ENCODE data around the gene UGGT1. TPM values are rescaled to one million over a fixed set of nuclear protein-coding genes. Genes with fewer than 3 reads are reported as not detected.

The UGGT1 gene
- total RNA-seq, 1 experiment from 2014 or later = 55.9 TPM

- no CpG with 5 or more reads among the region's 6 CpGs for WGBS (ENCODE audit: extremely low coverage, insufficient read length, low lambda C conversion rate)
- H3K23ac ChIP-seq (ENCODE audit: insufficient read length, low read depth, low read length) = no peak overlapping the region
- H3K9ac ChIP-seq (ENCODE audit: extremely low read depth, insufficient read length, low read length) = no peak overlapping the region
- Mint-ChIP-seq H3K4me3 (no peak overlapping the region; a peak in 1 of 5 replicates), H3K36me3 (ENCODE audit: insufficient read depth in 1 of 3, low read depth in 3 of 3) (peaks cover 26 to 81% (median 73%) of the 10 kb centered on the region in 3 experiments; a peak in 6 of 7 replicates), H3K9me3 (no peaks in the 10 kb centered on the region), H3K4me1 (peaks cover 2 to 7% of the 10 kb centered on the region in 2 experiments; a peak in 3 of 4 replicates), H3K27ac (no peak overlapping the region; a peak in 1 of 7 replicates), H3K27me3 (ENCODE audit: low read depth) (no peaks in the 10 kb centered on the region)
- H3K4me2 ChIP-seq (ENCODE audit: insufficient read depth, insufficient read length, low read length) = no peak overlapping the region
- no peaks in the 10 kb centered on the region for H4K20me1 ChIP-seq (ENCODE audit: control insufficient read depth, insufficient read depth, insufficient read length)
- H3K14ac ChIP-seq (ENCODE audit: insufficient read depth, low read length) = no peak overlapping the region
- TF ChIP-seq CTCF (conservative IDR thresholded peaks at IDR 0.05) = no peak
- no peak overlapping the region for H2BK15ac ChIP-seq (ENCODE audit: low read depth, low read length)
- no peak overlapping the region for H4K5ac ChIP-seq (ENCODE audit: insufficient read length, low read depth, low read length)
- no peak overlapping the region for H3K4ac ChIP-seq (ENCODE audit: low read depth, low read length)
- no peaks in the 10 kb centered on the region for H3K4me1 ChIP-seq (ENCODE audit: insufficient read depth, low read length)
- no peak overlapping the region for H2BK20ac ChIP-seq (ENCODE audit: low read depth, low read length, poor library complexity, severe bottlenecking)
- H4K91ac ChIP-seq (ENCODE audit: insufficient read length, low read depth, low read length) = no peak overlapping the region
- no peak overlapping the region for H2BK5ac ChIP-seq (ENCODE audit: insufficient read length, low read length)
- no peak overlapping the region for H3K56ac ChIP-seq (ENCODE audit: insufficient read length, low read depth, low read length)
- H3K79me1 ChIP-seq (ENCODE audit: insufficient read depth, low read depth, low read length, poor library complexity, severe bottlenecking) = no peaks in the 10 kb centered on the region
- H3K27ac ChIP-seq (ENCODE audit: insufficient read length, low read depth, low read length) = no peak overlapping the region
- H2BK12ac ChIP-seq (ENCODE audit: insufficient read length, low read depth, low read length) = no peak overlapping the region
- no peak overlapping the region for H2BK120ac ChIP-seq (ENCODE audit: low read depth, low read length, poor library complexity, severe bottlenecking)
- no peak overlapping the region for H2AK5ac ChIP-seq (ENCODE audit: insufficient read length, low read length)
- H3K79me2 ChIP-seq (ENCODE audit: insufficient read depth, low read length) = no peaks in the 10 kb centered on the region
- no peaks in the 10 kb centered on the region for H3K23me2 ChIP-seq (ENCODE audit: insufficient read length, low read depth, low read length, poor library complexity, severe bottlenecking)
- H3K27me3 ChIP-seq (ENCODE audit: insufficient read depth, low read length) = no peaks in the 10 kb centered on the region
- H3K9me3 ChIP-seq (ENCODE audit: control insufficient read depth, low read depth, low read length) = no peaks in the 10 kb centered on the region
- no peak overlapping the region for H3T11ph ChIP-seq (ENCODE audit: low read length)
- no peak overlapping the region for H4K8ac ChIP-seq (replicated peaks; ENCODE audit: insufficient read length, low read depth, low read length)
- H3K18ac ChIP-seq (ENCODE audit: insufficient read length, low read depth, low read length) = no peak overlapping the region
- no peak overlapping the region for H2AFZ ChIP-seq (ENCODE audit: low read length)
- DNase-seq = no peak
These were observed 79.8 kb downstream of the UGGT1 start for GRCh38 chr2:128170776-128171175.

Measured in H9 (cell line).